Type B pancreatic cell (in vitro differentiated cells): ENCODE results near the gene KLF17. TPM values are rescaled to one million over a fixed set of nuclear protein-coding genes. Genes with fewer than 3 reads are reported as not detected.

Experiments
- DNase-seq: peaks from one replicate; pipeline ENCODE4 v3.0.0; 2021; ENCODE audit warnings: mixed read lengths; ENCODE audit not compliant: unreplicated experiment; ENCODE audit errors: extremely low spot score
- H3K27ac Mint-ChIP-seq: 2 replicates; pipeline ENCODE4 v1.8.0; 2021; ENCODE audit warnings: mild to moderate bottlenecking, mixed read lengths
- H3K27me3 Mint-ChIP-seq: 2 replicates; pipeline ENCODE4 v1.8.0; 2021; ENCODE audit warnings: mixed read lengths
- H3K36me3 Mint-ChIP-seq: 2 replicates; pipeline ENCODE4 v1.8.0; 2021; ENCODE audit warnings: mixed read lengths
- H3K4me1 Mint-ChIP-seq: one replicate; pipeline ENCODE4 v1.8.0; 2021; ENCODE audit warnings: mixed read lengths; ENCODE audit not compliant: unreplicated experiment
- H3K4me3 Mint-ChIP-seq: 2 replicates; pipeline ENCODE4 v1.8.0; 2021; ENCODE audit warnings: mild to moderate bottlenecking, mixed read lengths
- H3K9me3 Mint-ChIP-seq: 2 replicates; pipeline ENCODE4 v1.8.0; 2021; ENCODE audit warnings: mixed read lengths
- CTCF ChIP-seq: fragments of 200-600 bp; sonication (generic); conservative IDR thresholded peaks from 2 replicates; pipeline ENCODE4 v1.5.0; 2021; ENCODE audit warnings: antibody characterized with exemption, mild to moderate bottlenecking
- total RNA-seq: library from RNA; stranded (reverse); gene quantifications from 2 replicates; pipeline ENCODE4 v1.2.1, GENCODE V29; 2021; ENCODE audit warnings: low replicate concordance

Gene KLF17
- total RNA-seq, 1 donor from 2014 or later: not detected

DNA sequence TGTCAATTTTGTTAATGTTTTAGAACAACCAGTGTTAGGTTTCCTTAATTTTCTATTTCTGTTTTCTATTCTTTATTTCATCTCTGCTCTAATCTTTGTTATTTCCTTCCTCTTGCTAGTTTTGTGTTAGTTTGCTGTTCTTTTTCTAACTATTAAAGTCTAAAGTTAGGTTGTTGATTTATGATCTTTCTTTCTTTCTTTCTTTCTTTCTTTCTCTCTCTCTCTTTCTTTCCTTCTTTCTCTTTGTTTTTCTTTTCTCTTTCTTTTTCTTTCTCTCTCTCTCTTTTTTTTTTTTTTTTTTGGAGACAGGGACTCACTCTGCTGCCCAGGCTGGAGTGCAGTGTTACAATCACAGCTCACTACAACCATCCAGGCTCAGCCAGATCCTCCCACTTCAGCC lies 40.2 kb downstream of the KLF17 start:
- TF ChIP-seq CTCF: no peak
- H3K36me3 Mint-ChIP-seq: no peaks in the 10 kb centered on the region
- H3K27ac Mint-ChIP-seq: no peak overlapping the region
- H3K9me3 Mint-ChIP-seq: no peaks in the 10 kb centered on the region
- H3K4me1 Mint-ChIP-seq: peaks cover 4% of the 10 kb centered on the region
- no peaks in the 10 kb centered on the region for H3K27me3 Mint-ChIP-seq
- no peak overlapping the region for H3K4me3 Mint-ChIP-seq
- no peak for DNase-seq

DNA sequence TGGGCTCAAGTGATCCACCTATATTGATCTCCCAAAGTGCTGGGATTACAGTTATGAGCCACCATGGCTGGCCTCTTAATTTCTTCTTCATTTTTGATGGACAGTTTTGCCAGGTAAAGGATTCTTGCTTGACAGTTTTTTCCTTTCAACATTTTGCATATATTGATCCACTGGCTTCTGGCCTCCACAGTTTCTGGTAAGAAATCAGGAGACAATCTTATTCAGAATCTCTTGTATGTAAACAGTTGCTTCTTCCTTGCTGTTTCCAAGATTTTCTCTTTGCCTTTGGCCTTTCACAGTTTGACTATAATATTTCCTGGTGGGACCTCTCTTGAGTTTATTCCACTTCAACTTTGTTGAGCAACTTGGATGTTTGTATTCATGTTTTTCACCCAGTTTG lies 42.9 kb downstream of the KLF17 start:
- Mint-ChIP-seq H3K27me3 (peaks cover 3% of the 10 kb centered on the region), H3K27ac (no peak overlapping the region), H3K4me1 (no peaks in the 10 kb centered on the region), H3K36me3 (no peaks in the 10 kb centered on the region), H3K4me3 (no peak overlapping the region), H3K9me3 (no peaks in the 10 kb centered on the region)
- TF ChIP-seq CTCF: no peak
- DNase-seq: no peak

DNA sequence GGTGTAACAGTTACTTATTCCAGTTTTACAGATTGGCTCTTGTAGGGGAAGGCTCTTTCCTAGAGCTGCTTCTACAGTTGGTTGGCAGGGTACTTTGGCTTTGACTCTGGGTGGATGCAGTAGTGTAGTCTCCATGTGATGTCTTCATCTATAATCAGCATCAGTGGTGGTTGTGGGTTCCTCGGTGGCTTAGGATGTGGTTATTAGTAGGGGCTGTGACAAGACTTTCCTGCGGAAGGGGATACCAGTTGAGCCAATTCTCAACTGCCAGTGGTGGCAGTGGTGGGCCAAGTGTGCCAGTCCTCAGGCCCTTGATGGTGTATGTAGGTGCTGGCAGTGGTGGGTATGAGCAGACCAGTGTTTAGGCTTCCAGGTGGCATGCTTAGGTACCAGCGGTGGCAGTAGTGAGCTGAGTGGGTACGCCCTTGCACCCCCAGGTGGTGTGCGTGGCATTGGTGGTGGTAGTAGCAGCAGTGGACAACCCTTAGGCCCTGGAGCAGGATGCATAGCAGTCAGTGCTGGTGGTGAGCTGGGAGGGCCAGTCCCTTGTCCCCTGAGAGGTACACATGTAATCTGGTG lies 50.0 kb downstream of the KLF17 start:
- DNase-seq: no peak
- no peak overlapping the region for H3K4me3 Mint-ChIP-seq
- no peaks in the 10 kb centered on the region for H3K4me1 Mint-ChIP-seq
- TF ChIP-seq CTCF: no peak
- no peak overlapping the region for H3K27ac Mint-ChIP-seq
- no peaks in the 10 kb centered on the region for H3K36me3 Mint-ChIP-seq
- H3K27me3 Mint-ChIP-seq: peaks cover 3% of the 10 kb centered on the region
- peaks cover 5% of the 10 kb centered on the region for H3K9me3 Mint-ChIP-seq

GRCh38 chr1:44170281-44170823 lies 51.7 kb downstream of the KLF17 start:
- H3K27ac Mint-ChIP-seq: no peak overlapping the region
- no peaks in the 10 kb centered on the region for H3K36me3 Mint-ChIP-seq
- H3K9me3 Mint-ChIP-seq: peaks cover 5% of the 10 kb centered on the region
- TF ChIP-seq CTCF: no peak
- H3K4me1 Mint-ChIP-seq: no peaks in the 10 kb centered on the region
- DNase-seq: no peak
- H3K4me3 Mint-ChIP-seq: no peak overlapping the region
- peaks cover 3% of the 10 kb centered on the region for H3K27me3 Mint-ChIP-seq

DNA sequence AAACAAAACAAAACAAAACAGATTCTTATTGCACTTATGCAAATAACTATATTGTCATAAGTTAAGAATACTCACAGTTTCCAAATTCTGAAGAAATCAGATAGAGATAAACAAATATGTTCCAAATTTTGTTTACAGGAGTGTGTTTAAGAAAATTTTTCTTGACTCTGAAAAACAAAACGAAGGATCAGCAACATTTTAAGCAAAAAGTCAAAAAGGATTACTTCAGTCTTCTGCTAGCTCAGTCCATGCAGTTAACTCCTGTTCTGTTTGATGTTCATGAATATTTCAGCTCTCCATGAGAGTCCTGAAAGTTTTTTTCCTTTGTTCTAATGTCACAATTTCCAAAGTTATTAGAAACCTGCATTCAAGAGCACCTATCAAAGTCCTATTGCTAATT lies 56.0 kb downstream of the KLF17 start:
- Mint-ChIP-seq H3K36me3 (no peaks in the 10 kb centered on the region), H3K27ac (no peak overlapping the region), H3K4me3 (no peak overlapping the region), H3K27me3 (no peaks in the 10 kb centered on the region), H3K4me1 (no peaks in the 10 kb centered on the region), H3K9me3 (peaks cover 5% of the 10 kb centered on the region)
- no peak for TF ChIP-seq CTCF
- no peak for DNase-seq

Other genes starting within 250 kb of the KLF17 start
- gene ARTN, start 185.0 kb upstream of the KLF17 start, total RNA-seq: 6.4 and 7.2 TPM in 2 replicates
- 31.5 and 39.4 TPM in 2 replicates for gene IPO13, start 171.9 kb upstream of the KLF17 start, total RNA-seq
- gene DPH2, start 148.8 kb upstream of the KLF17 start, total RNA-seq: 25.7 and 30.2 TPM in 2 replicates
- 115 and 135 TPM in 2 replicates for gene ATP6V0B, start 143.9 kb upstream of the KLF17 start, total RNA-seq
- gene B4GALT2, start 139.6 kb upstream of the KLF17 start, total RNA-seq: 44.3 and 54.8 TPM in 2 replicates
- gene CCDC24, start 127.2 kb upstream of the KLF17 start, total RNA-seq: 14.9 and 15.6 TPM in 2 replicates
- 21.0 and 27.0 TPM in 2 replicates for gene SLC6A9, start 87.4 kb upstream of the KLF17 start, total RNA-seq
- gene KLF18, start 22.8 kb downstream of the KLF17 start, total RNA-seq: not detected in 2 replicates
- 45.7 and 54.6 TPM in 2 replicates for gene DMAP1, start 94.7 kb downstream of the KLF17 start, total RNA-seq
- 54.7 and 72.7 TPM in 2 replicates for gene ERI3, start 236.4 kb downstream of the KLF17 start, total RNA-seq